HepG2 (cell line): ENCODE data around the gene RHBDF2. TPM values are rescaled to one million over a fixed set of nuclear protein-coding genes. Genes with fewer than 3 reads are reported as not detected.

Source experiments
- ATAC-seq: fragments of 200-7000 bp; cut with Tn5 transposase; 3 replicates; pipeline ENCODE4 v1.9.1; 2020; ENCODE audit warnings: mild to moderate bottlenecking, moderate library complexity
- BruUV-seq: library from RNA; stranded (reverse); fragments of 400-500 nt; replicated peaks from 2 replicates; lab custom pipeline; 2021; lab: Mats Ljungman, UMichigan
- CTCF ChIA-PET: fragments of 300-600 bp; formaldehyde crosslinking; extraction: SDS; loops from one replicate; lab custom pipeline; 2021; ENCODE audit warnings: low total read pairs, inconsistent platforms, low intra/inter-chr PET ratio; lab: Yijun Ruan, JAX
- POLR2A ChIA-PET: fragments of 350-600 bp; sonication (Branson Sonifier 250); formaldehyde crosslinking; loops from one replicate; lab custom pipeline; 2020; ENCODE audit warnings: antibody characterized with exemption, inconsistent platforms; lab: Yijun Ruan, JAX
- DNase-seq: peaks from one replicate; pipeline ENCODE4 v3.0.0-alpha.2; 2015; ENCODE audit warnings: low spot score
- FAIRE-seq: peaks from 3 replicates; lab custom pipeline; 2011; peaks lifted over from hg19 to GRCh38; lab: Jason Lieb, UNC
- H2AFZ ChIP-seq: one replicate; pipeline ENCODE4 v1.6.1; 2011; ENCODE audit warnings: low read length, inconsistent platforms
- H3K27ac ChIP-seq: fragments of 300-600 bp; 3 replicates; pipeline ENCODE4 v1.8.0; 2011; ENCODE audit warnings: mixed run types, mild to moderate bottlenecking, mixed read lengths, low read length, inconsistent platforms; ENCODE audit not compliant: insufficient read depth; ENCODE audit errors: extremely low read length
- H3K27me3 ChIP-seq, 2 experiments: fragments of 200-600 bp in 1 of 2; 2 replicates in 1 of 2; 3 replicates in 1 of 2; pipeline versions ENCODE4 v1.6.0 to v1.8.0; 2011; ENCODE audit warnings: low read length in 2 of 2, mild to moderate bottlenecking in 2 of 2, moderate library complexity in 2 of 2, inconsistent platforms in 1 of 2; ENCODE audit not compliant: insufficient read depth in 2 of 2, control insufficient read depth in 1 of 2
- H3K36me3 ChIP-seq, 2 experiments: fragments of 200-600 bp in 1 of 2; replicated peaks in 1 of 2; 2 replicates in 1 of 2; 3 replicates in 1 of 2; pipeline versions ENCODE4 v1.5.1 to v1.8.0; 2011; ENCODE audit warnings: low read length in 2 of 2, inconsistent platforms in 1 of 2; ENCODE audit not compliant: insufficient read depth in 2 of 2, control insufficient read depth in 1 of 2
- H3K4me1 ChIP-seq: 2 replicates; pipeline ENCODE4 v1.5.1; 2012; ENCODE audit warnings: low read length, inconsistent platforms; ENCODE audit not compliant: insufficient read depth
- H3K4me2 ChIP-seq: 2 replicates; pipeline ENCODE4 v1.6.0; 2011; ENCODE audit warnings: low read depth, low read length, inconsistent platforms
- H3K4me3 ChIP-seq, 3 experiments: fragments of 200-600 bp in 1 of 3; sonication (generic), shearing (Covaris generic) in 1 of 3; replicated peaks in 1 of 3; 2 replicates each; pipeline ENCODE4 v1.5.1; 2011 to 2016; ENCODE audit warnings: low read length in 3 of 3, inconsistent platforms in 2 of 3, low read depth in 2 of 3, mild to moderate bottlenecking in 2 of 3, control low read depth in 1 of 3, mixed read lengths in 1 of 3; ENCODE audit not compliant: insufficient read depth in 1 of 3
- H3K79me2 ChIP-seq: one replicate; pipeline ENCODE4 v1.6.1; 2011; ENCODE audit warnings: low read length, inconsistent platforms; ENCODE audit not compliant: insufficient read depth
- H3K9ac ChIP-seq: 2 replicates; pipeline ENCODE4 v1.6.0; 2011; ENCODE audit warnings: mild to moderate bottlenecking, low read depth, low read length, inconsistent platforms; ENCODE audit not compliant: insufficient read depth
- H3K9me3 ChIP-seq: 2 replicates; pipeline ENCODE4 v1.5.1; 2012; ENCODE audit warnings: mild to moderate bottlenecking, low read length
- H4K20me1 ChIP-seq: 2 replicates; pipeline ENCODE4 v1.6.0; 2011; ENCODE audit warnings: inconsistent platforms, mild to moderate bottlenecking, low read length, moderate library complexity; ENCODE audit not compliant: insufficient read depth
- AGO2 ChIP-seq: fragments of 200-400 bp; formaldehyde crosslinking; optimal IDR thresholded peaks from 2 replicates; pipeline ENCODE3; 2017; ENCODE audit warnings: mild to moderate bottlenecking, low read depth, low read length, moderate library complexity
- KDM6A ChIP-seq: IDR thresholded peaks from 2 replicates; pipeline ENCODE4 v1.6.1; 2016; ENCODE audit warnings: low read depth
- NCOA1 ChIP-seq: sonication (generic); formaldehyde crosslinking; IDR thresholded peaks from 2 replicates; pipeline ENCODE4 v1.9.0; 2021; ENCODE audit warnings: missing genetic modification reagents
- PHF8 ChIP-seq: sonication (generic); formaldehyde crosslinking; IDR thresholded peaks from 2 replicates; pipeline ENCODE4 v1.5.0; 2020; ENCODE audit warnings: missing genetic modification reagents
- POLR2A ChIP-seq, 2 experiments: IDR thresholded peaks; 2 replicates each; pipeline ENCODE4 v1.6.1; 2011; ENCODE audit warnings: low read depth in 2 of 2, low read length in 2 of 2, mild to moderate bottlenecking in 1 of 2, moderate library complexity in 1 of 2; ENCODE audit not compliant: insufficient read depth in 1 of 2
- RARG ChIP-seq: sonication (generic); formaldehyde crosslinking; IDR thresholded peaks from 2 replicates; pipeline ENCODE4 v1.4.0; 2020; ENCODE audit warnings: low read depth, mild to moderate bottlenecking, missing genetic modification reagents
- RBM22 ChIP-seq: fragments of 200-400 bp; formaldehyde crosslinking; optimal IDR thresholded peaks from 2 replicates; pipeline ENCODE3; 2017; ENCODE audit warnings: mild to moderate bottlenecking, low read length, moderate library complexity
- ZNF354B ChIP-seq: sonication (generic); formaldehyde crosslinking; IDR thresholded peaks from 2 replicates; pipeline ENCODE4 v1.8.0; 2022; ENCODE audit warnings: mild to moderate bottlenecking, missing genetic modification reagents
- ZNF501 ChIP-seq: sonication (generic); formaldehyde crosslinking; IDR thresholded peaks from 2 replicates; pipeline ENCODE4 v1.5.1; 2020; ENCODE audit warnings: mild to moderate bottlenecking, moderate library complexity, missing genetic modification reagents
- ZNF547 ChIP-seq: sonication (generic); formaldehyde crosslinking; IDR thresholded peaks from 2 replicates; pipeline ENCODE4 v1.5.1; 2020; ENCODE audit warnings: mild to moderate bottlenecking, missing genetic modification reagents
- ZNF570 ChIP-seq: sonication (generic); formaldehyde crosslinking; IDR thresholded peaks from 2 replicates; pipeline ENCODE4 v1.4.0; 2020; ENCODE audit warnings: mild to moderate bottlenecking, missing genetic modification reagents, borderline replicate concordance
- ZNF672 ChIP-seq: sonication (generic); formaldehyde crosslinking; IDR thresholded peaks from 2 replicates; pipeline ENCODE4 v1.8.1; 2022; ENCODE audit warnings: missing genetic modification reagents
- ZNF75D ChIP-seq: sonication (generic); formaldehyde crosslinking; IDR thresholded peaks from 2 replicates; pipeline ENCODE4 v1.8.1; 2023; ENCODE audit warnings: missing genetic modification reagents, mild to moderate bottlenecking, borderline replicate concordance
- WGBS: methylation state at CpG from one replicate; pipeline ENCODE4 v1.1.6; 2017; ENCODE audit warnings: low lambda C conversion rate; 5-methylcytosine and 5-hydroxymethylcytosine counted together
- in situ Hi-C: cut with HindIII; loops from 2 replicates; pipeline ENCODE4 v1.10.0; 2017; ENCODE audit warnings: low pct_unique_long_range_greater_than_20kb; ENCODE audit not compliant: extremely low pct_ligation_motif_present
- intact Hi-C: fragments of 100-400 bp; cut with micrococcal nuclease; formaldehyde crosslinking; loops from one replicate; pipeline ENCODE4 v1.10.0; 2022; ENCODE audit not compliant: unreplicated experiment
- polyA plus RNA-seq, 8 experiments: library from polyadenylated mRNA; depleted of rRNA in 3 of 8; stranded (reverse) in 7 of 8; unstranded in 1 of 8; fragments of >200 nt; fragmentation: Illumina TruSeq in 4 of 8; extraction: Trizol in 4 of 8; gene quantifications; 2 replicates each; pipeline versions ENCODE4 v1.2.1 to v1.2.3, GENCODE V29; 2011 to 2016; ENCODE audit warnings: low read depth in 4 of 8, missing spikeins in 1 of 8, mixed read lengths in 1 of 8; ENCODE audit not compliant: insufficient read depth in 1 of 8
- total RNA-seq, 5 experiments: library from RNA; depleted of rRNA; stranded (reverse); fragments of >200 nt; fragmentation: Illumina TruSeq; extraction: Trizol; gene quantifications; 2 replicates each; pipeline ENCODE4 v1.2.3, GENCODE V29; 2016; ENCODE audit warnings: low read depth in 1 of 5
- TF ChIP-seq, protein P1 (sequence below): sonication (generic); formaldehyde crosslinking; IDR thresholded peaks from 2 replicates; pipeline ENCODE4 v1.8.1; 2022; ENCODE audit warnings: mild to moderate bottlenecking, missing genetic modification reagents
- TF ChIP-seq, protein P2 (sequence below): sonication (generic); formaldehyde crosslinking; IDR thresholded peaks from 2 replicates; pipeline ENCODE4 v1.5.0; 2020; ENCODE audit warnings: missing genetic modification reagents
- TF ChIP-seq, protein P3 (sequence below): sonication (generic); formaldehyde crosslinking; IDR thresholded peaks from 2 replicates; pipeline ENCODE4 v1.4.0; 2020; ENCODE audit warnings: missing genetic modification reagents
- TF ChIP-seq, protein P4 (sequence below): sonication (generic); formaldehyde crosslinking; IDR thresholded peaks from 2 replicates; pipeline ENCODE4 v1.4.0; 2020; ENCODE audit warnings: missing genetic modification reagents; ENCODE audit errors: not compliant biosample characterization
- TF ChIP-seq, protein P5 (sequence below): sonication (generic); formaldehyde crosslinking; IDR thresholded peaks from 2 replicates; pipeline ENCODE4 v1.4.0; 2020; ENCODE audit warnings: mild to moderate bottlenecking, missing genetic modification reagents

RHBDF2 gene
- total and polyA plus RNA-seq, 2 of the 13 experiments (the other 11 are each of a cell fraction or from before 2014, with no cell fraction given), result 7.8 to 24.2 TPM

DNA sequence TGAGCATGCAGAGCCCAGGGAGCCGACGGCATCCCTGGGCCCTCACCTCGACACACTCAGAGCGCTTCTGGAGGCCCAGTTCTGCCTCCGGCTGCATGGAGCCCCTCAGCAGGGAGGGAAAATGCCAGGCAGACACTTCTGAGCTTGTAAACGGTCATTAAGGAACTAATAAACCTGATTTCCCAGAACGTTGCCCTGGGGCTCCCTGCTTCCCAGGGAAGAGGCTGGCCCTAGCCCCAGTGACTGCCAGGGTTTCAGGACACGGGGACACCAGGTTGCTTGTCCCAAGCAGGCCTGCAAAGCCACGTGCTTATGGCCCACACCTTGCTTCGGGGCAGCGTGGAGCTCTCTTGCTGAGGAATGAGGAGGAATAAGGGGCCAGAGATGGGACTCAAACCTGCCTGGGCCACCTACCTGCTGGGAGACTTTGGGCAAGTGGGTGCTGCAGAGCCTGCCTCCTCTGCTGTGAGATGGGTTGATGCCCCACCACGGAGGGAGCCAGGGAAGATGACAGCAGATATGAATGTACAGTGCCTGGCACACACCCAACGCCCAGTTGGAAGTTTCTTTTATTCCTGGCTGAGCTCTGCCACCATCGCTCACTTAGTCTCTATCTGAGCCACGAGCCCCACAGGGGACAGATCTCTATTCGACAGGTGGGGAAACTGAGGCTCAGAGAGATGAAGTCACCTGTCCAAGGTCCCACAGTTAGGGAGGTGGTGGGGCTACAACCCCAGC, 5.4 kb downstream of the RHBDF2 start:
- no peak for FAIRE-seq
- H4K20me1 ChIP-seq, result peaks cover 38% of the 10 kb centered on the region; the same call in 1 of the 2 replicates
- H3K4me1 ChIP-seq, result peaks cover 75% of the 10 kb centered on the region
- H3K27ac ChIP-seq, result no peak overlapping the region
- 0 out of 5 replicates have a peak, but pooled peaks cover 0 to 1% of the 10 kb centered on the region in 2 experiments for H3K36me3 ChIP-seq
- H3K9me3 ChIP-seq, result no peaks in the 10 kb centered on the region
- no peak for ATAC-seq
- no peak for DNase-seq
- CTCF ChIA-PET, result no interaction called here
- no peak overlapping the region for H3K9ac ChIP-seq
- in situ Hi-C loops, result no loop called here
- WGBS, result 94% methylated on average over 13 of the region's 16 CpGs
- POLR2A ChIA-PET, result interaction anchor here (8.2 kb wide), 1 partner anchor 8 kb away, joined by 252 read pairs; no protein-coding TSS in a partner anchor
- intact Hi-C loops, result no loop called here
- no peak overlapping the region for H2AFZ ChIP-seq
- no TSS peak for BruUV-seq
- H3K79me2 ChIP-seq, result peaks cover 28% of the 10 kb centered on the region
- H3K27me3 ChIP-seq, result no peaks in the 10 kb centered on the region; a peak in 1 of 5 replicates
- no peak overlapping the region for H3K4me2 ChIP-seq
- no peak overlapping the region for H3K4me3 ChIP-seq
- TF ChIP-seq KDM6A (CRISPR knock-in tag), result no peak
- TF ChIP-seq, protein P1, sequence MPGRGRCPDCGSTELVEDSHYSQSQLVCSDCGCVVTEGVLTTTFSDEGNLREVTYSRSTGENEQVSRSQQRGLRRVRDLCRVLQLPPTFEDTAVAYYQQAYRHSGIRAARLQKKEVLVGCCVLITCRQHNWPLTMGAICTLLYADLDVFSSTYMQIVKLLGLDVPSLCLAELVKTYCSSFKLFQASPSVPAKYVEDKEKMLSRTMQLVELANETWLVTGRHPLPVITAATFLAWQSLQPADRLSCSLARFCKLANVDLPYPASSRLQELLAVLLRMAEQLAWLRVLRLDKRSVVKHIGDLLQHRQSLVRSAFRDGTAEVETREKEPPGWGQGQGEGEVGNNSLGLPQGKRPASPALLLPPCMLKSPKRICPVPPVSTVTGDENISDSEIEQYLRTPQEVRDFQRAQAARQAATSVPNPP (CRISPR knock-in tag), result no peak
- TF ChIP-seq ZNF547 (CRISPR knock-in tag), result no peak
- TF ChIP-seq PHF8 (CRISPR knock-in tag), result no peak
- TF ChIP-seq, protein P2, sequence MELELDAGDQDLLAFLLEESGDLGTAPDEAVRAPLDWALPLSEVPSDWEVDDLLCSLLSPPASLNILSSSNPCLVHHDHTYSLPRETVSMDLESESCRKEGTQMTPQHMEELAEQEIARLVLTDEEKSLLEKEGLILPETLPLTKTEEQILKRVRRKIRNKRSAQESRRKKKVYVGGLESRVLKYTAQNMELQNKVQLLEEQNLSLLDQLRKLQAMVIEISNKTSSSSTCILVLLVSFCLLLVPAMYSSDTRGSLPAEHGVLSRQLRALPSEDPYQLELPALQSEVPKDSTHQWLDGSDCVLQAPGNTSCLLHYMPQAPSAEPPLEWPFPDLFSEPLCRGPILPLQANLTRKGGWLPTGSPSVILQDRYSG (CRISPR knock-in tag), result no peak
- peak; percentile 59 for TF ChIP-seq AGO2
- TF ChIP-seq, protein P3, sequence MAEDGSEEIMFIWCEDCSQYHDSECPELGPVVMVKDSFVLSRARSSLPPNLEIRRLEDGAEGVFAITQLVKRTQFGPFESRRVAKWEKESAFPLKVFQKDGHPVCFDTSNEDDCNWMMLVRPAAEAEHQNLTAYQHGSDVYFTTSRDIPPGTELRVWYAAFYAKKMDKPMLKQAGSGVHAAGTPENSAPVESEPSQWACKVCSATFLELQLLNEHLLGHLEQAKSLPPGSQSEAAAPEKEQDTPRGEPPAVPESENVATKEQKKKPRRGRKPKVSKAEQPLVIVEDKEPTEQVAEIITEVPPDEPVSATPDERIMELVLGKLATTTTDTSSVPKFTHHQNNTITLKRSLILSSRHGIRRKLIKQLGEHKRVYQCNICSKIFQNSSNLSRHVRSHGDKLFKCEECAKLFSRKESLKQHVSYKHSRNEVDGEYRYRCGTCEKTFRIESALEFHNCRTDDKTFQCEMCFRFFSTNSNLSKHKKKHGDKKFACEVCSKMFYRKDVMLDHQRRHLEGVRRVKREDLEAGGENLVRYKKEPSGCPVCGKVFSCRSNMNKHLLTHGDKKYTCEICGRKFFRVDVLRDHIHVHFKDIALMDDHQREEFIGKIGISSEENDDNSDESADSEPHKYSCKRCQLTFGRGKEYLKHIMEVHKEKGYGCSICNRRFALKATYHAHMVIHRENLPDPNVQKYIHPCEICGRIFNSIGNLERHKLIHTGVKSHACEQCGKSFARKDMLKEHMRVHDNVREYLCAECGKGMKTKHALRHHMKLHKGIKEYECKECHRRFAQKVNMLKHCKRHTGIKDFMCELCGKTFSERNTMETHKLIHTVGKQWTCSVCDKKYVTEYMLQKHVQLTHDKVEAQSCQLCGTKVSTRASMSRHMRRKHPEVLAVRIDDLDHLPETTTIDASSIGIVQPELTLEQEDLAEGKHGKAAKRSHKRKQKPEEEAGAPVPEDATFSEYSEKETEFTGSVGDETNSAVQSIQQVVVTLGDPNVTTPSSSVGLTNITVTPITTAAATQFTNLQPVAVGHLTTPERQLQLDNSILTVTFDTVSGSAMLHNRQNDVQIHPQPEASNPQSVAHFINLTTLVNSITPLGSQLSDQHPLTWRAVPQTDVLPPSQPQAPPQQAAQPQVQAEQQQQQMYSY (CRISPR knock-in tag), result no peak
- TF ChIP-seq, protein P4, sequence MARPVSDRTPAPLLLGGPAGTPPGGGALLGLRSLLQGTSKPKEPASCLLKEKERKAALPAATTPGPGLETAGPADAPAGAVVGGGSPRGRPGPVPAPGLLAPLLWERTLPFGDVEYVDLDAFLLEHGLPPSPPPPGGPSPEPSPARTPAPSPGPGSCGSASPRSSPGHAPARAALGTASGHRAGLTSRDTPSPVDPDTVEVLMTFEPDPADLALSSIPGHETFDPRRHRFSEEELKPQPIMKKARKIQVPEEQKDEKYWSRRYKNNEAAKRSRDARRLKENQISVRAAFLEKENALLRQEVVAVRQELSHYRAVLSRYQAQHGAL, result no peak
- TF ChIP-seq ZNF672 (CRISPR knock-in tag), result no peak
- 0 out of 2 replicates have a peak, but pooled peaks have one; percentile 31 for TF ChIP-seq ZNF75D
- no peak for TF ChIP-seq NCOA1 (CRISPR knock-in tag)
- no peak for TF ChIP-seq ZNF570 (CRISPR knock-in tag)
- TF ChIP-seq, protein P5, sequence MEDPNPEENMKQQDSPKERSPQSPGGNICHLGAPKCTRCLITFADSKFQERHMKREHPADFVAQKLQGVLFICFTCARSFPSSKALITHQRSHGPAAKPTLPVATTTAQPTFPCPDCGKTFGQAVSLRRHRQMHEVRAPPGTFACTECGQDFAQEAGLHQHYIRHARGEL (CRISPR knock-in tag), result no peak
- TF ChIP-seq ZNF354B (CRISPR knock-in tag), result 0 out of 2 replicates have a peak, but pooled peaks have one; percentile 32
- TF ChIP-seq RARG (CRISPR knock-in tag), result no peak
- TF ChIP-seq POLR2A (IDR thresholded peaks at IDR 0.05; ENCODE audit: insufficient read depth in 1 of 2, low read depth in 2 of 2, low read length in 2 of 2), result 0 out of 4 replicates have a peak, but pooled peaks of 1 of the 2 experiments have one; percentile 24
- no peak for TF ChIP-seq ZNF501 (CRISPR knock-in tag)
- peak; percentile 13 for TF ChIP-seq RBM22
